D721Med (cell line): Measurements from ENCODE around the gene ZNF343.
"Not testable (repeated sequence)": the region's sequence is repeated elsewhere in the genome, so short reads cannot be mapped to it uniquely, and the experiment has no call there.

Experiments
- DNase-seq: peaks from one replicate; pipeline ENCODE4 v3.0.0; 2011; ENCODE audit warnings: low spot score; ENCODE audit not compliant: insufficient read length
- FAIRE-seq: peaks from 2 replicates; lab custom pipeline; 2011; peaks lifted over from hg19 to GRCh38; lab: Jason Lieb, UNC
- CTCF ChIP-seq: IDR thresholded peaks from 2 replicates; pipeline ENCODE4 v1.5.1; 2012; ENCODE audit warnings: mild to moderate bottlenecking, control low read depth; ENCODE audit not compliant: insufficient read depth; ENCODE audit errors: missing control alignments

Gene ZNF343

GRCh38 chr20:2509468-2509781 lies 710 bp upstream of the ZNF343 start:
- no peak for TF ChIP-seq CTCF
- FAIRE-seq = no peak
- no peak for DNase-seq

- DNase-seq (no peak), FAIRE-seq (no peak)
- no peak for TF ChIP-seq CTCF
These were observed 662 bp downstream of the ZNF343 start for GRCh38 chr20:2507875-2508630.

- no peak for FAIRE-seq
These were observed 1.3 kb downstream of the ZNF343 start for GRCh38 chr20:2507464-2507863.

GRCh38 chr20:2506426-2506825 lies 2.3 kb downstream of the ZNF343 start:
- not testable (repeated sequence) for DNase-seq, FAIRE-seq

More at GRCh38 chr20:2507464-2507863, 1.3 kb downstream of the ZNF343 start:
- no peak for DNase-seq
- TF ChIP-seq CTCF = no peak

GRCh38 chr20:2504803-2505202 lies 3.9 kb downstream of the ZNF343 start:
- FAIRE-seq, DNase-seq: not testable (repeated sequence)

- FAIRE-seq, DNase-seq: not testable (repeated sequence)
These were observed 5.8 kb downstream of the ZNF343 start for GRCh38 chr20:2502808-2503384.

GRCh38 chr20:2485661-2486060 lies 23.1 kb downstream of the ZNF343 start:
- no peak for TF ChIP-seq CTCF
- no peak for FAIRE-seq
- no peak for DNase-seq

- TF ChIP-seq CTCF = no peak
- DNase-seq (no peak), FAIRE-seq (no peak)
These were observed 23.6 kb downstream of the ZNF343 start for GRCh38 chr20:2485080-2485479.
